Ureter (tissue), 1 donor: Measurements from ENCODE around the gene RLN2. TPM values are rescaled to one million over a fixed set of nuclear protein-coding genes. Genes with fewer than 3 reads are reported as not detected.
"Not testable (repeated sequence)": the region's sequence is repeated elsewhere in the genome, so short reads cannot be mapped to it uniquely, and the experiment has no call there.

Experiments
- DNase-seq: peaks from one replicate; pipeline ENCODE4 v3.0.0-alpha.2; 2020; ENCODE audit warnings: low spot score
- total RNA-seq: library from RNA; stranded (reverse); gene quantifications from one replicate; pipeline ENCODE4 v1.2.4, GENCODE V29; 2023
- donor health status: DM: yes; HTN: yes; CAD: no.

The RLN2 gene
- total RNA-seq, result 0.55 TPM

- DNase-seq, result not testable (repeated sequence)
These were observed at the start of gene RLN2 for GRCh38 chr9:5303840-5304795. Gene RLN2, minus strand, starts transcription at chr9:5304716. Its CDS starts 136 bp downstream, at chr9:5304580.

GRCh38 chr9:5354184-5354583 lies 49.7 kb upstream of the RLN2 start:
- DNase-seq, result no peak

- DNase-seq, result no peak
These were observed 48.2 kb upstream of the RLN2 start for GRCh38 chr9:5352637-5353248.

- not testable (repeated sequence) for DNase-seq
These were observed 34.8 kb upstream of the RLN2 start, which contains the start of gene RLN1 for GRCh38 chr9:5338992-5339981. Gene RLN1, minus strand, starts transcription at chr9:5339876. Its CDS starts 130 bp downstream, at chr9:5339746.

- DNase-seq, result no peak
These were observed 32.2 kb upstream of the RLN2 start for GRCh38 chr9:5336688-5337087.

- DNase-seq, result not testable (repeated sequence)
These were observed 26.8 kb upstream of the RLN2 start for GRCh38 chr9:5331276-5331675.

- DNase-seq, result no peak
These were observed 22.5 kb upstream of the RLN2 start for GRCh38 chr9:5326893-5327548.

- no peak for DNase-seq
These were observed 21.7 kb upstream of the RLN2 start for GRCh38 chr9:5326187-5326586.

GRCh38 chr9:5321601-5322000 lies 17.1 kb upstream of the RLN2 start:
- DNase-seq, result not testable (repeated sequence)

GRCh38 chr9:5321058-5321457 lies 16.5 kb upstream of the RLN2 start:
- DNase-seq, result no peak

GRCh38 chr9:5316406-5316805 lies 11.9 kb upstream of the RLN2 start:
- DNase-seq, result not testable (repeated sequence)

- no peak for DNase-seq
These were observed 10.8 kb upstream of the RLN2 start for GRCh38 chr9:5315187-5315923.

- no peak for DNase-seq
These were observed 6.3 kb upstream of the RLN2 start for GRCh38 chr9:5310851-5311250.

- no peak for DNase-seq
These were observed 1.2 kb upstream of the RLN2 start for GRCh38 chr9:5305741-5306140.

GRCh38 chr9:5301544-5301943 lies 3.0 kb downstream of the RLN2 start:
- no peak for DNase-seq

- DNase-seq, result no peak
These were observed 12.4 kb downstream of the RLN2 start for GRCh38 chr9:5292141-5292540.

GRCh38 chr9:5288591-5288990 lies 15.9 kb downstream of the RLN2 start:
- DNase-seq, result no peak

- no peak for DNase-seq
These were observed 18.3 kb downstream of the RLN2 start for GRCh38 chr9:5286262-5286661.

GRCh38 chr9:5278486-5278885 lies 26.0 kb downstream of the RLN2 start:
- no peak for DNase-seq

- no peak for DNase-seq
These were observed 29.7 kb downstream of the RLN2 start for GRCh38 chr9:5274770-5275169.
